ENCODE results near the gene LRRC59. TPM values are rescaled to one million over a fixed set of nuclear protein-coding genes. Genes with fewer than 3 reads are reported as not detected.

LRRC59 gene
- total and polyA plus RNA-seq, 2 of the 13 experiments (the other 11 are each of a cell fraction or from before 2014, with no cell fraction given): 87.3 to 222 TPM

GRCh38 chr17:50345432-50346312 lies 51.7 kb downstream of the LRRC59 start, which contains the start of gene XYLT2 (continued):
- TF ChIP-seq TARDBP (CRISPR knock-in tag; IDR thresholded peaks at IDR 0.05) (peak; percentile 71; the same call in 1 of the 2 replicates), ZNF180 (CRISPR knock-in tag; IDR thresholded peaks at IDR 0.05; ENCODE audit: borderline replicate concordance, low read depth) (no peak), YY1 (IDR thresholded peaks at IDR 0.05; ENCODE audit: insufficient read depth, insufficient replicate concordance, low read depth, low read length) (peak; percentile 87), FOXO4 (CRISPR knock-in tag; conservative IDR thresholded peaks at IDR 0.05) (no peak), JDP2 (CRISPR knock-in tag; IDR thresholded peaks at IDR 0.05; ENCODE audit: borderline replicate concordance) (peak; percentile 75; the same call in 1 of the 2 replicates), ARNTL (CRISPR knock-in tag; IDR thresholded peaks at IDR 0.05) (no peak), ZNF281 (CRISPR knock-in tag; IDR thresholded peaks at IDR 0.05; ENCODE audit: borderline replicate concordance) (no peak; the same call in 1 of the 2 replicates), ZSCAN20 (CRISPR knock-in tag; IDR thresholded peaks at IDR 0.05; ENCODE audit: borderline replicate concordance) (peak; percentile 77; the same call in 1 of the 2 replicates), POGK (CRISPR knock-in tag; conservative IDR thresholded peaks at IDR 0.05) (peak; percentile 47), HNF4A (CRISPR knock-in tag; IDR thresholded peaks at IDR 0.05) (peak; percentile 53; the same call in 1 of the 2 replicates), ZNF142 (CRISPR knock-in tag; IDR thresholded peaks at IDR 0.05) (peak; percentile 89), ZNF780A (CRISPR knock-in tag; IDR thresholded peaks at IDR 0.05) (no peak), ZFAT (CRISPR knock-in tag; conservative IDR thresholded peaks at IDR 0.05) (0 out of 2 replicates have a peak, but pooled peaks have one; percentile 24), PRMT3 (CRISPR knock-in tag; IDR thresholded peaks at IDR 0.05; ENCODE audit: borderline replicate concordance, low read depth) (peak; percentile 74)

All from HepG2 (cell line).